Pancreas (tissue), 10 donors: Measurements from ENCODE around the gene NFATC3. TPM values are rescaled to one million over a fixed set of nuclear protein-coding genes. Genes with fewer than 3 reads are reported as not detected.

Source experiments
- ATAC-seq, 4 donors: fragments of 200-7000 bp; cut with Tn5 transposase; one replicate each; pipeline versions ENCODE4 v1.8.0 to v1.9.1; 2020; ENCODE audit warnings: mild to moderate bottlenecking in 4 of 4, moderate library complexity in 4 of 4
- DNase-seq, 6 donors: peaks; one replicate each; pipeline ENCODE4 v3.0.0-alpha.2; 2020
- FAIRE-seq: peaks from 2 replicates; lab custom pipeline; 2012; peaks lifted over from hg19 to GRCh38; lab: Jason Lieb, UNC
- H3K27ac ChIP-seq, 4 donors: fragments of 200-600 bp; sonication (generic); 1 replicate in 3 of 4; 2 replicates in 1 of 4; pipeline versions ENCODE4 v1.5.0 to v1.8.0; 2020
- H3K27me3 ChIP-seq, 4 donors: fragments of 200-600 bp; one replicate each; pipeline ENCODE4 v1.8.0; 2021
- H3K36me3 ChIP-seq, 3 donors: fragments of 200-600 bp; sonication (generic) in 1 of 3; one replicate each; pipeline versions ENCODE4 v1.5.0 to v1.8.0; 2020 to 2021
- H3K4me1 ChIP-seq, 3 donors: fragments of 200-600 bp; one replicate each; pipeline ENCODE4 v1.8.0; 2021
- H3K4me3 ChIP-seq, 4 donors: fragments of 200-600 bp; sonication (generic) in 2 of 4; one replicate each; pipeline versions ENCODE4 v1.5.0 to v1.8.0; 2020 to 2021
- H3K9me3 ChIP-seq, 4 donors: fragments of 200-600 bp; one replicate each; pipeline ENCODE4 v1.8.0; 2021
- WGBS, 2 donors: extraction: QIAGEN DNeasy Blood & Tissue Kit; methylation state at CpG; one replicate each; pipeline ENCODE4 v1.1.7; 2013; 5-methylcytosine and 5-hydroxymethylcytosine counted together
- intact Hi-C, 3 donors: fragments of 100-400 bp; cut with DNase I; formaldehyde crosslinking; loops; one replicate each; pipeline versions ENCODE4 v1.11.1 to v1.14.2; 2022
- polyA plus RNA-seq, 2 donors: library from polyadenylated mRNA; stranded (reverse); fragments of 200-250 nt; gene quantifications; one replicate each; pipeline ENCODE4 v1.2.3, GENCODE V29; 2013
- total RNA-seq, 6 donors: library from RNA; stranded (reverse); fragmentation: NEBNext Ultra II Directional in 4 of 6; extraction: Animal tissue kit (Norgen Biotek cat#: 25700) in 4 of 6; gene quantifications; one replicate each; pipeline versions ENCODE4 v1.2.1 to v1.2.4, GENCODE V29; 2021 to 2023
- TF ChIP-seq, protein P1 (sequence below), 4 donors: fragments of 200-600 bp; sonication (generic) in 3 of 4; IDR thresholded peaks; one replicate each; pipeline versions ENCODE4 v1.5.0 to v1.8.0; 2021; ENCODE audit warnings: antibody characterized with exemption in 4 of 4
- donor health status: healthy with polysubstance abuse.
- donor health status: DM: no; HTN: no; CAD: no; lungs with moderate emphysema.
- donor health status: DM: no; HTN: no; CAD: no.
- donor health status: control.
- donor health status: control.
- donor health status: Bipolar disorder and iron deficiency.
- donor health status: DM: yes; HTN: yes; CAD: no.
- donor health status: DM: no; HTN: no; CAD: no.
- donor health status: DM: no; HTN: no; CAD: no.
- donor health status: DM: yes; HTN: yes; CAD: no.

The NFATC3 gene
- total and polyA plus RNA-seq, 8 donors: 3.8 to 19.3 (median 12.5) TPM

DNA sequence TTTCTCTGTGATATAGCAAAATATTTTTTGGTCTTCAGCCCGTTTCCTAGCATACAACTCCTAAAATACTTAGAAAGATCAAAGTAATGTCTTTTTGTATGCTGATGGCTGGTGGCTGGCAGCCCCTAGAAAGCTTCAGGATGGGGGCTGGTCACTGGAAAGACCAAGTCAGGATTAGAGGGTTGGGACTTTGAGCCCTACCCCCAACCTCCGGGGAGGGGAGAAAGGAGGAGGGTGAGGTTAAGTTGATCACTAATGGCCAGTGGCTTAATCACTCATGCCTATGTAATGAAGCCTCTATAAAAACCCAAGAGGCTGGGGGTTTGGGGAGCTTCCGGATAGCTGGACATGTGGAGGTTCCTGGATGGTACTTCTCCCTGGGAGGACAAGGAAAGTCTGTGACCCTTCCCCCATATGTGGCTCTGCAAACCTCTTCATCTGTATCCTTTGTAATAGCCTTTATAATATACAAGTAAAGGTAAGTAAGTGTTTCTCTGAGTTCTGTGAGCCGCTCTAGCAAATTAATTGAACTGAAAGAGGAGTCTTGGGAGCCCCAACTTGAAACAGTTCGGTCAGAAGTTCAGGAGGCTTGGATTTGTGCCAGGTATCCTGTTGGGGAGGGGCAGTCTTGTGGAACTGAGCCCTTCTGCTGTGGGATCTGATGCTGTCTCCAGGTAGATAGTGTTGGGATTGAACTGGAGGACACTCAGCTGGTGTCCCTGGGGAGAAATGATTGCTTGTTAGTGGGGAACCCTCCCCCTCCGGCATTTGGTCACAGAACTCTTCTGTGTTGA is 182.6 kb downstream of the NFATC3 start:
- TF ChIP-seq, protein P1, sequence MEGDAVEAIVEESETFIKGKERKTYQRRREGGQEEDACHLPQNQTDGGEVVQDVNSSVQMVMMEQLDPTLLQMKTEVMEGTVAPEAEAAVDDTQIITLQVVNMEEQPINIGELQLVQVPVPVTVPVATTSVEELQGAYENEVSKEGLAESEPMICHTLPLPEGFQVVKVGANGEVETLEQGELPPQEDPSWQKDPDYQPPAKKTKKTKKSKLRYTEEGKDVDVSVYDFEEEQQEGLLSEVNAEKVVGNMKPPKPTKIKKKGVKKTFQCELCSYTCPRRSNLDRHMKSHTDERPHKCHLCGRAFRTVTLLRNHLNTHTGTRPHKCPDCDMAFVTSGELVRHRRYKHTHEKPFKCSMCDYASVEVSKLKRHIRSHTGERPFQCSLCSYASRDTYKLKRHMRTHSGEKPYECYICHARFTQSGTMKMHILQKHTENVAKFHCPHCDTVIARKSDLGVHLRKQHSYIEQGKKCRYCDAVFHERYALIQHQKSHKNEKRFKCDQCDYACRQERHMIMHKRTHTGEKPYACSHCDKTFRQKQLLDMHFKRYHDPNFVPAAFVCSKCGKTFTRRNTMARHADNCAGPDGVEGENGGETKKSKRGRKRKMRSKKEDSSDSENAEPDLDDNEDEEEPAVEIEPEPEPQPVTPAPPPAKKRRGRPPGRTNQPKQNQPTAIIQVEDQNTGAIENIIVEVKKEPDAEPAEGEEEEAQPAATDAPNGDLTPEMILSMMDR (IDR thresholded peaks at IDR 0.05): no peak
- WGBS, 2 donors: 71 to 77% methylated on average over 6 of the region's 6 CpGs
- ATAC-seq: no peak
- Histone ChIP-seq H3K27ac (no peak overlapping the region), H3K36me3 (no peaks in the 10 kb centered on the region), H3K4me1 (peaks cover 0 to 13% (median 4%) of the 10 kb centered on the region in 3 donors), H3K4me3 (no peak overlapping the region), H3K9me3 (no peaks in the 10 kb centered on the region), H3K27me3 (no peaks in the 10 kb centered on the region)
- DNase-seq: no peak
- FAIRE-seq: no peak
- intact Hi-C loops: no loop called here

- 93 to 95% methylated on average over 4 of the region's 4 CpGs for WGBS, 2 donors
- Histone ChIP-seq H3K36me3 (no peaks in the 10 kb centered on the region), H3K9me3 (no peaks in the 10 kb centered on the region), H3K27me3 (no peaks in the 10 kb centered on the region), H3K27ac (no peak overlapping the region), H3K4me1 (peaks cover 0 to 13% (median 4%) of the 10 kb centered on the region in 3 donors), H3K4me3 (no peak overlapping the region)
- DNase-seq (no peak), ATAC-seq (no peak), FAIRE-seq (no peak)
- TF ChIP-seq, protein P1 (IDR thresholded peaks at IDR 0.05): no peak
- intact Hi-C loops: no loop called here
These were observed 184.6 kb downstream of the NFATC3 start for GRCh38 chr16:68269793-68270192.

- intact Hi-C loops: no loop called here
- no peak overlapping the region for H3K4me3 ChIP-seq
- FAIRE-seq (no peak), DNase-seq (no peak), ATAC-seq (no peak)
- TF ChIP-seq, protein P1 (IDR thresholded peaks at IDR 0.05): no peak
- WGBS, 2 donors: 0% methylated on average over 1 of the region's 1 CpG
- H3K36me3 ChIP-seq: no peaks in the 10 kb centered on the region
- H3K9me3 ChIP-seq: no peaks in the 10 kb centered on the region
- H3K4me1 ChIP-seq: peaks cover 0 to 12% (median under 1%) of the 10 kb centered on the region in 3 donors
- H3K27me3 ChIP-seq: no peaks in the 10 kb centered on the region
- H3K27ac ChIP-seq: no peak overlapping the region
These were observed 185.2 kb downstream of the NFATC3 start for GRCh38 chr16:68270353-68270752.

DNA sequence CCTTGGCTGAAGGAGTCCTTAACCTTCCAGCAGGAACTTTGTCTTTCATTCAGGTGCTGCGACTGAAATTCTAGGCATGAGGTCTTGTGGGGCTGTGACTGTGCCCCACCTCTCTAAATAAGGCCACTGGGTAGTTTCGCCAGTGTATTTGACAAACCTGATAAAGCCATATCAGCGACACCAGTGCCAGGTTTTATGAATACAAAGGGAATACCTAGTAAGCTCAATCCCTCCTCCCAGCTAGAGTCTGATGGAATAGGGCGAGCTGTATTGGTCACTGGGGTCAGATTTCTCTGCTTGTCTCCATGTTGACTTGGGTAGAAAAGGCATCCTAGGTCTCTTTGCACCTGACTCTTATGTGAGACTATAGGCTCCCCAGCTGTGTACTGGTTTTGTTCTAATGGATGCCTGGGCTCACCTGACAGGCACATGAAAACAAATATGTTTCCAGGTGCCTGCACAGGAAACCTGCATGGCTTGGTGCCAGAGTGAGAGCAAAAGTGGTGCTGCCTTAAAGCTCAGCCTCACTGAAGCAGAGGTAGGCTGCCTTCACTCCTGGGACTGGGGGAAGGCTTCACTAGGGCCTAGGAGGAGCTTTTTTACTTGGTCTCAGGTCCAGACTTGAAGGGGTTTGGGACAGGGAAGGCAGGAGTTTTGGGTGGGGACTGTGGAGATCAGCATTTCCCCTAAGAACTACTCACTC is 187.5 kb downstream of the NFATC3 start:
- H3K9me3 ChIP-seq: no peaks in the 10 kb centered on the region
- FAIRE-seq: no peak
- TF ChIP-seq, protein P1 (IDR thresholded peaks at IDR 0.05): no peak
- WGBS, 2 donors: 27 to 36% methylated on average over 4 of the region's 4 CpGs
- H3K27ac ChIP-seq: no peak overlapping the region
- DNase-seq: peak in 2 of 6 donors; percentile 35 to 45
- peak in 3 of 4 donors; percentile 33 to 62 (median 53) for ATAC-seq
- H3K4me1 ChIP-seq: peaks cover 0 to 6% (median 0%) of the 10 kb centered on the region in 3 donors
- no peaks in the 10 kb centered on the region for H3K27me3 ChIP-seq
- no peaks in the 10 kb centered on the region for H3K36me3 ChIP-seq
- intact Hi-C loops: no loop called here
- H3K4me3 ChIP-seq: no peak overlapping the region
